WTC11 (cell line): ENCODE results near the gene SNAP47. TPM values are rescaled to one million over a fixed set of nuclear protein-coding genes. Genes with fewer than 3 reads are reported as not detected.

Experiments used
- ATAC-seq: fragments of 200-7000 bp; cut with Tn5 transposase; 2 replicates; pipeline ENCODE4 v1.10.0; 2021; ENCODE audit warnings: mild to moderate bottlenecking, moderate library complexity
- CTCF ChIA-PET: fragments of 300-600 bp; sonication (Branson Sonifier 250); formaldehyde crosslinking; loops from one replicate; lab custom pipeline; 2021; ENCODE audit warnings: antibody characterized with exemption; lab: Charles Lee
- POLR2A ChIA-PET: fragments of 350-600 bp; sonication (Branson Sonifier 250); formaldehyde crosslinking; loops from one replicate; lab custom pipeline; 2021; ENCODE audit warnings: antibody characterized with exemption; lab: Charles Lee
- DNase-seq: peaks from one replicate; pipeline ENCODE4 v3.0.0; 2021; ENCODE audit warnings: low spot score
- H3K27ac Mint-ChIP-seq: 2 replicates; pipeline ENCODE4 v1.8.0; 2021; ENCODE audit warnings: mixed read lengths
- H3K27me3 Mint-ChIP-seq: 2 replicates; pipeline ENCODE4 v1.8.0; 2021; ENCODE audit warnings: low read depth, mild to moderate bottlenecking, moderate library complexity, mixed read lengths
- H3K36me3 Mint-ChIP-seq: 2 replicates; pipeline ENCODE4 v1.8.0; 2021; ENCODE audit warnings: mixed read lengths
- H3K4me1 Mint-ChIP-seq: 2 replicates; pipeline ENCODE4 v1.8.0; 2022; ENCODE audit warnings: mixed read lengths
- H3K4me3 Mint-ChIP-seq: 2 replicates; pipeline ENCODE4 v1.8.0; 2021; ENCODE audit warnings: mild to moderate bottlenecking, moderate library complexity, mixed read lengths
- H3K9me3 Mint-ChIP-seq: 2 replicates; pipeline ENCODE4 v1.8.0; 2021; ENCODE audit warnings: mixed read lengths
- AFF4 ChIP-seq: sonication (generic); formaldehyde crosslinking; IDR thresholded peaks from 2 replicates; pipeline ENCODE4 v1.8.1; 2023; ENCODE audit warnings: mild to moderate bottlenecking, missing genetic modification reagents, borderline replicate concordance
- CBFB ChIP-seq: sonication (generic); formaldehyde crosslinking; IDR thresholded peaks from 2 replicates; pipeline ENCODE4 v1.8.1; 2022; ENCODE audit warnings: mild to moderate bottlenecking, low read depth, missing genetic modification reagents
- CREM ChIP-seq: sonication (generic); formaldehyde crosslinking; IDR thresholded peaks from 2 replicates; pipeline ENCODE4 v1.8.1; 2022; ENCODE audit warnings: mild to moderate bottlenecking, missing genetic modification reagents, moderate library complexity
- FOXK1 ChIP-seq: sonication (generic); formaldehyde crosslinking; IDR thresholded peaks from 2 replicates; pipeline ENCODE4 v1.8.0; 2022; ENCODE audit warnings: mild to moderate bottlenecking, moderate library complexity, missing genetic modification reagents
- GRHL2 ChIP-seq: fragments of 250-450 bp; sonication (Bioruptor Pico); IDR thresholded peaks from 2 replicates; pipeline ENCODE4 v1.8.0; 2022; ENCODE audit warnings: mild to moderate bottlenecking, moderate library complexity; ENCODE audit not compliant: insufficient replicate concordance, severe bottlenecking
- JAZF1 ChIP-seq: fragments of 250-450 bp; sonication (Bioruptor Pico); IDR thresholded peaks from 2 replicates; pipeline ENCODE4 v1.9.0; 2021; ENCODE audit warnings: moderate library complexity, mild to moderate bottlenecking, inconsistent platforms
- NFE2L1 ChIP-seq: sonication (generic); formaldehyde crosslinking; IDR thresholded peaks from 2 replicates; pipeline ENCODE4 v1.8.1; 2023; ENCODE audit warnings: missing genetic modification reagents
- NR1H2 ChIP-seq: sonication (generic); formaldehyde crosslinking; IDR thresholded peaks from 2 replicates; pipeline ENCODE4 v1.9.0; 2021; ENCODE audit warnings: mild to moderate bottlenecking, moderate library complexity, missing genetic modification reagents
- NR2C2 ChIP-seq: sonication (generic); formaldehyde crosslinking; IDR thresholded peaks from 2 replicates; pipeline ENCODE4 v1.8.0; 2022; ENCODE audit warnings: mild to moderate bottlenecking, missing genetic modification reagents
- PRDM15 ChIP-seq: sonication (generic); formaldehyde crosslinking; IDR thresholded peaks from 2 replicates; pipeline ENCODE4 v1.8.0; 2022; ENCODE audit warnings: missing genetic modification reagents
- PREB ChIP-seq: sonication (generic); formaldehyde crosslinking; IDR thresholded peaks from 2 replicates; pipeline ENCODE4 v1.8.1; 2022; ENCODE audit warnings: mild to moderate bottlenecking, missing genetic modification reagents, moderate library complexity, borderline replicate concordance
- RELA ChIP-seq: sonication (generic); formaldehyde crosslinking; IDR thresholded peaks from 2 replicates; pipeline ENCODE4 v1.8.1; 2022; ENCODE audit warnings: missing genetic modification reagents, mild to moderate bottlenecking, borderline replicate concordance
- USF1 ChIP-seq: sonication (generic); formaldehyde crosslinking; IDR thresholded peaks from 2 replicates; pipeline ENCODE4 v1.8.0; 2022; ENCODE audit warnings: mild to moderate bottlenecking, missing genetic modification reagents
- ZNF121 ChIP-seq: sonication (generic); formaldehyde crosslinking; IDR thresholded peaks from 2 replicates; pipeline ENCODE4 v1.8.0; 2023; ENCODE audit warnings: missing genetic modification reagents
- ZNF232 ChIP-seq: sonication (generic); formaldehyde crosslinking; IDR thresholded peaks from 2 replicates; pipeline ENCODE4 v1.8.0; 2022; ENCODE audit warnings: mild to moderate bottlenecking, missing genetic modification reagents
- ZNF317 ChIP-seq: sonication (generic); formaldehyde crosslinking; IDR thresholded peaks from 2 replicates; pipeline ENCODE4 v1.8.1; 2023; ENCODE audit warnings: low read depth, mild to moderate bottlenecking, moderate library complexity, missing genetic modification reagents, borderline replicate concordance
- ZNF425 ChIP-seq: fragments of 250-450 bp; sonication (Bioruptor Pico); conservative IDR thresholded peaks from 2 replicates; pipeline ENCODE4 v1.9.0; 2021; ENCODE audit warnings: mild to moderate bottlenecking
- total RNA-seq: library from RNA; stranded (reverse); gene quantifications from 3 replicates; pipeline ENCODE4 v1.2.3, GENCODE V29; 2021
- TF ChIP-seq, protein P1 (sequence below): sonication (generic); formaldehyde crosslinking; IDR thresholded peaks from 2 replicates; pipeline ENCODE4 v1.8.1; 2022; ENCODE audit warnings: mild to moderate bottlenecking, moderate library complexity, missing genetic modification reagents

SNAP47 gene
- total RNA-seq, 1 experiment from 2014 or later = 50.8 TPM

DNA sequence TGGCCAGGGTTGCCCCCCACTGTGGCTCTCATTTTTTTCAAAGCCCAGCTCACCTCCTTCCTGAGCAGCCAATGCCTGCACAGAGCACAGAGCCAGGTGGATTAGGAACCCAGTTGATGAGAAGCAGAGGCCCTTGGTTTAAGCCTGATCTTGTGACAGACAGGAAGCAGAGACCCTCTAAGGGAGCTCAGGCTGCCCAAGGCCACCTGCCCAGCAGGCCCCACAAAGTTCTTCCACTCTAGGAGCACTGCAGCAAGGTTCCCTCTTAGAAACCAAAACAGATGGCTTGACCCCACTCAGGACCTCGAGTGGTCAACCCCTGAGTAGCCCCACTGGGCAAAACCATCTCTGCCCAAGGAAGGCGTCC, 54.8 kb downstream of the SNAP47 start:
- Mint-ChIP-seq H3K4me3 (no peak overlapping the region), H3K27ac (no peak overlapping the region), H3K27me3 (peaks cover 47% of the 10 kb centered on the region), H3K9me3 (no peaks in the 10 kb centered on the region), H3K4me1 (peaks cover 24% of the 10 kb centered on the region), H3K36me3 (no peaks in the 10 kb centered on the region)
- CTCF ChIA-PET = interaction anchor here (0.6 to 3.4 kb wide), 5 partner anchors 30 to 164 kb away, joined by 3 to 42 read pairs (median 4); partner anchors contain the start of gene WNT9A
- DNase-seq (no peak), ATAC-seq (no peak)
- POLR2A ChIA-PET = no interaction called here
- no peak for TF ChIP-seq GRHL2 (CRISPR knock-in tag)
- TF ChIP-seq AFF4 (CRISPR knock-in tag) = no peak
- TF ChIP-seq PREB (CRISPR knock-in tag) = no peak
- no peak for TF ChIP-seq FOXK1 (CRISPR knock-in tag)
- no peak for TF ChIP-seq RELA (CRISPR knock-in tag)
- no peak for TF ChIP-seq NR2C2 (CRISPR knock-in tag)
- no peak for TF ChIP-seq NFE2L1
- TF ChIP-seq, protein P1, sequence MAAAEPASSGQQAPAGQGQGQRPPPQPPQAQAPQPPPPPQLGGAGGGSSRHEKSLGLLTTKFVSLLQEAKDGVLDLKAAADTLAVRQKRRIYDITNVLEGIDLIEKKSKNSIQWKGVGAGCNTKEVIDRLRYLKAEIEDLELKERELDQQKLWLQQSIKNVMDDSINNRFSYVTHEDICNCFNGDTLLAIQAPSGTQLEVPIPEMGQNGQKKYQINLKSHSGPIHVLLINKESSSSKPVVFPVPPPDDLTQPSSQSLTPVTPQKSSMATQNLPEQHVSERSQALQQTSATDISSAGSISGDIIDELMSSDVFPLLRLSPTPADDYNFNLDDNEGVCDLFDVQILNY = no peak
- no peak for TF ChIP-seq CREM (CRISPR knock-in tag)
- TF ChIP-seq ZNF232 (CRISPR knock-in tag) = no peak
- TF ChIP-seq ZNF121 (CRISPR knock-in tag) = no peak
- no peak for TF ChIP-seq JAZF1 (CRISPR knock-in tag)
- TF ChIP-seq NR1H2 (CRISPR knock-in tag) = no peak
- no peak for TF ChIP-seq CBFB (CRISPR knock-in tag)
- no peak for TF ChIP-seq PRDM15
- no peak for TF ChIP-seq ZNF317 (CRISPR knock-in tag)
- TF ChIP-seq ZNF425 (CRISPR knock-in tag) = no peak
- TF ChIP-seq USF1 (CRISPR knock-in tag) = no peak
